Mesangial cell (primary cell): ENCODE results near the gene PPP1R13B. TPM values are rescaled to one million over a fixed set of nuclear protein-coding genes. Genes with fewer than 3 reads are reported as not detected.

Experiments used
- total RNA-seq: library from RNA; depleted of rRNA; stranded (reverse); fragments of >200 nt; gene quantifications from 2 replicates; pipeline ENCODE4 v1.2.3, GENCODE V29; 2015

Gene PPP1R13B
- 3.9 and 11.7 TPM in 2 replicates for total RNA-seq

DNA sequence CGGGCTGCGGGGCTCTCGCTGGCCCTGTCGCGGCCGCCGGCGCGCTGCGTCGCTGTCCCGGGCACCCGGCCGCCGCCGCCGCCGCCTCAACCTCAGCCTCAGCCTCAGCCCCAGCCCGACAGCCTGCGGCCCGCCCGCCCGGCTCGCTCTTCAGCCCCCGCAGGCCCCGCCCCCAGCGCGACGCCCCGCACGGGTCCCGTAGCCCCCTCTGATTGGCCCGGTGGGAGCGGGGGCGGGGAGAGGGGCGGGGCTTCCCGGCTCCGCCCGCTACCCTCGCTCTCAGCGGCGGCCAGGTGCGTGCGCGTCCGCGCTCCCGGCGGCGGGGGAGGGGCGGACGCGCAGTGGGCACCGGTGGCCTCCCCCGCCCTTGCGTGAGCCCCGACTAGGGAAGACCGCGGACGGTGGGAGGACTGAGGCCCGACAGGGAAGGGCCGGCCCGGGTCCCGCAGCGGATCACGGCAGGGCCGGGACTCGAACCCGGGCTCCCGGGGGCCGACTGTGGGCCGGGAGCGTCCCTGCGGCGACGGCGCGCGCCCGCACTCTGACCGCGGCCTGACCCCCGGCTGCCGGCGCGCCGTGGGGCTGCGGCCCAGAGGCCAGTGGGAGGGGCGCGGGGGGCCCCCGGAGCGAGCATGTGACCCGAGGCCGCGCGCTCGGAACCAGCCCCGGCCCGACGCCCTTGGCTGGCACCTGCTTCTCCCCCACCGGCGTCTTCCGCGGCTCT lies at the start of gene PPP1R13B:
Gene PPP1R13B, minus strand, starts transcription at position 125 of the 724 bp plus-strand sequence. CDS start 268 bp downstream, outside the sequence.

DNA sequence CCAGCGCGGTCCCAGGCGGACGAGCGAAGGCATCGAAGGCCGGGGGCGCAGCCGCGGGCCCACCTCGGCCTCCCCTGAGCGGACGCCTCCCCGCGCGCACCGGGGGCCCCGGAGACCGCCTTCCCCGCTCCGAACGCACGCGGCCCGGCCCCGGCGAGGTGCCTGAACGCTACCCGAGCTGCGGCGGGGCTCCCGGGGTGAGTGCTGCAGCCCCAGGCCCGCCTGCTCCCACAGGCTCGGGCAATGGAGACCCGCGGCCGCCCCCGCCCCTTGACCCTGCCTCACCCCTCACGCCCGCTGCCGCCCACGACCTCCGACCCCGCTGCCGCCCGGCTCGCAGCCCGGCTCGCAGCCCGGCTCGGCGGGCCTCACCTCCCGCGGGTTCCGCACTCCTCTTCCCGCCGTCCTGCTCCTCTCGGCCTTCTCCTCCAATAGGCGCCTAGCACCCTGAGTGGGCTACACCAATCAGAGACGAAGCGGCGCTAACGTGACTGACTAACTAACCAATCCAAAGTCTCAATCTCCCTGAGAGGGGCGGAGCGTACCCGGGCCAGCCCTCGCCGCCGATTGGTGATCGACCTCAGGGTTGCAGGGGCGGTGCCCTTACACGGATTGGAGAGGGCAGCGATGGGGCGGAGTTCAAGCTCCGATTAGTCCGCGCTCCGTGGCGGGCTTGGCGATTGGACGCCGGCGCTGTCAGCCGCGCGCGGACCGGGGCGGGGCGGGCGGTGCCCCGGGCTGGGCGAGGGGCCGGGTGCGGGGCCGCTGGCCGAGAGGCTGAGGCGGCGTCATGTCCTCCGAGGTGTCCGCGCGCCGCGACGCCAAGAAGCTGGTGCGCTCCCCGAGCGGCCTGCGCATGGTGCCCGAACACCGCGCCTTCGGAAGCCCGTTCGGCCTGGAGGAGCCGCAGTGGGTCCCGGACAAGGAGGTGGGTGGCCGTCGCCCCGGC lies 132.0 kb downstream of the PPP1R13B start, which contains the start of the genes XRCC3 and ZFYVE21:
Gene XRCC3, minus strand, starts transcription at position 400 of the 949 bp plus-strand sequence. CDS start 4,364 bp downstream, outside the sequence.
Gene ZFYVE21, plus strand, starts transcription at position 759 of the 949 bp plus-strand sequence. Its CDS starts 32 bp downstream, at position 791.

Other genes with a start within 250 kb of the PPP1R13B start
- gene KLC1, start 218.4 kb downstream of the PPP1R13B start, total RNA-seq = 131 and 180 TPM in 2 replicates
- 5.1 and 43.0 TPM in 2 replicates for gene XRCC3, start 132.1 kb downstream of the PPP1R13B start, total RNA-seq
- 61.6 and 85.4 TPM in 2 replicates for gene ZFYVE21, start 131.8 kb downstream of the PPP1R13B start, total RNA-seq
- 0.33 and 0.76 TPM in 2 replicates for gene TDRD9, start 80.9 kb upstream of the PPP1R13B start, total RNA-seq
- gene RD3L, start 95.0 kb upstream of the PPP1R13B start, total RNA-seq = not detected in 2 replicates
- gene ASPG, start 238.1 kb upstream of the PPP1R13B start, total RNA-seq = under 0.01 TPM in 1 of 2 replicates, not detected in the other